NCI-H1436 treated with DMSO at 0.1 percent for 48 hours (cell line): ENCODE data around the gene IL18RAP.

Experiments used
- DNase-seq: peaks from one replicate; lab custom pipeline; 2025; lab: John Stamatoyannopoulos, UW

Gene IL18RAP

GRCh38 chr2:102422910-102423309 lies at the start of gene IL18RAP:
TSS of gene IL18RAP (plus strand) at chr2:102423160. CDS start at chr2:102423278, 118 bp downstream.
- no peak for DNase-seq

- no peak for DNase-seq
These were observed 46.8 kb upstream of the IL18RAP start for GRCh38 chr2:102376052-102376591.

- DNase-seq: no peak
These were observed 39.2 kb upstream of the IL18RAP start for GRCh38 chr2:102383722-102384121.

- DNase-seq: no peak
These were observed 37.4 kb upstream of the IL18RAP start for GRCh38 chr2:102385522-102385921.

GRCh38 chr2:102386004-102386403 lies 37.0 kb upstream of the IL18RAP start:
- no peak for DNase-seq

GRCh38 chr2:102386867-102387541 lies 36.0 kb upstream of the IL18RAP start:
- DNase-seq: no peak

GRCh38 chr2:102387763-102388546 lies 35.0 kb upstream of the IL18RAP start:
- no peak for DNase-seq

GRCh38 chr2:102391565-102391964 lies 31.4 kb upstream of the IL18RAP start:
- no peak for DNase-seq

GRCh38 chr2:102392096-102392495 lies 30.9 kb upstream of the IL18RAP start:
- no peak for DNase-seq

GRCh38 chr2:102392942-102393341 lies 30.0 kb upstream of the IL18RAP start:
- DNase-seq: no peak

- DNase-seq: no peak
These were observed 26.9 kb upstream of the IL18RAP start for GRCh38 chr2:102396012-102396411.

- no peak for DNase-seq
These were observed 25.8 kb upstream of the IL18RAP start for GRCh38 chr2:102397209-102397608.

- no peak for DNase-seq
These were observed 23.3 kb upstream of the IL18RAP start for GRCh38 chr2:102399499-102400141.

- DNase-seq: no peak
These were observed 21.5 kb upstream of the IL18RAP start for GRCh38 chr2:102401456-102401855.

- DNase-seq: no peak
These were observed 21.1 kb upstream of the IL18RAP start for GRCh38 chr2:102401865-102402264.

- no peak for DNase-seq
These were observed 12.0 kb upstream of the IL18RAP start for GRCh38 chr2:102410952-102411351.

- DNase-seq: no peak
These were observed 10.8 kb upstream of the IL18RAP start for GRCh38 chr2:102412199-102412598.

GRCh38 chr2:102417946-102418345 lies 5.0 kb upstream of the IL18RAP start:
- DNase-seq: no peak

- DNase-seq: no peak
These were observed 4.5 kb upstream of the IL18RAP start for GRCh38 chr2:102418421-102418961.

- no peak for DNase-seq
These were observed 2.7 kb upstream of the IL18RAP start for GRCh38 chr2:102420290-102420689.

GRCh38 chr2:102421890-102422759 lies 835 bp upstream of the IL18RAP start:
- DNase-seq: no peak
